Measurements from ENCODE around the gene RBM24. TPM values are rescaled to one million over a fixed set of nuclear protein-coding genes. Genes with fewer than 3 reads are reported as not detected.

Gene RBM24
- total and polyA plus RNA-seq, 9 of the 15 experiments (the other 6 are each of a cell fraction or from before 2014, with no cell fraction given), result not detected

- TF ChIP-seq E2F4 (CRISPR knock-in tag; IDR thresholded peaks at IDR 0.05; ENCODE audit: low read depth), result no peak
- TF ChIP-seq ETV5 (CRISPR knock-in tag; IDR thresholded peaks at IDR 0.05; ENCODE audit: low read depth), result no peak
- TF ChIP-seq ZBTB26 (CRISPR knock-in tag; IDR thresholded peaks at IDR 0.05), result no peak
Measured at GRCh38 chr6:17291778-17292177, 10.6 kb downstream of the RBM24 start (continued).

- Histone ChIP-seq H3K4me2 (ENCODE audit: insufficient read depth, low read length) (no peak overlapping the region), H3K9ac (ENCODE audit: insufficient read depth in 1 of 2, low read depth in 2 of 2, low read length in 2 of 2) (no peak overlapping the region), H3K9me3 (replicated peaks; ENCODE audit: control insufficient read depth, insufficient read depth, low read depth, low read length) (no peaks in the 10 kb centered on the region), H3K27ac (ENCODE audit: extremely low read depth, low read depth, low read length) (no peak overlapping the region), H3K9me1 (ENCODE audit: control insufficient read depth, insufficient read depth, low read length) (no peaks in the 10 kb centered on the region), H3K79me2 (ENCODE audit: control insufficient read depth, insufficient read depth, low read length) (no peaks in the 10 kb centered on the region), H3K36me3 (ENCODE audit: control insufficient read depth, insufficient read depth, low read length) (no peaks in the 10 kb centered on the region), H3K4me3 (no peak overlapping the region), H2AFZ (ENCODE audit: low read depth, low read length) (no peak overlapping the region), H4K20me1 (replicated peaks; ENCODE audit: control insufficient read depth, insufficient read depth, low read length) (no peaks in the 10 kb centered on the region), H3K27me3 (ENCODE audit: control insufficient read depth in 2 of 2, insufficient read depth in 2 of 2, low read length in 2 of 2) (peaks cover 14 to 23% of the 10 kb centered on the region in 2 experiments), H3K4me1 (replicated peaks in 1 of 2; ENCODE audit: control insufficient read depth in 2 of 2, insufficient read depth in 2 of 2, low read length in 2 of 2) (peaks cover 0 to 3% of the 10 kb centered on the region in 2 experiments; a peak in 1 of 5 replicates)
- TF ChIP-seq MAFK (IDR thresholded peaks at IDR 0.05; ENCODE audit: low read length) (peak; percentile 55; the same call in 1 of the 2 replicates), ZNF316 (IDR thresholded peaks at IDR 0.05) (peak; percentile 64), ZBTB9 (CRISPR knock-in tag; IDR thresholded peaks at IDR 0.05) (no peak), MAFF (IDR thresholded peaks at IDR 0.05; ENCODE audit: low read length) (peak; percentile 57), MAFG (tag; conservative IDR thresholded peaks at IDR 0.05) (peak; percentile 42), TOE1 (IDR thresholded peaks at IDR 0.05; ENCODE audit: borderline replicate concordance) (no peak), TOE1 (CRISPR knock-in tag; IDR thresholded peaks at IDR 0.05; ENCODE audit: borderline replicate concordance, low read depth) (no peak), FOXJ3 (CRISPR knock-in tag; IDR thresholded peaks at IDR 0.05) (no peak)
- no peak for ATAC-seq
- FAIRE-seq, result no peak
- no TSS peak for BruUV-seq (replicated peaks)
- POLR2A ChIA-PET, result interaction anchor here (1.1 kb wide), 1 partner anchor 307 kb away, joined by 3 read pairs; no protein-coding TSS in a partner anchor
- in situ Hi-C loops (cut with MboI) (no loop called here), intact Hi-C loops (cut with micrococcal nuclease) (no loop called here)
- CTCF ChIA-PET (ENCODE audit: low intra/inter-chr PET ratio), result no interaction called here
- 0% methylated on average over 5 of the region's 5 CpGs for WGBS (ENCODE audit: insufficient coverage, low coverage, missing lambda C conversion rate)
- no peak for DNase-seq (ENCODE audit: extremely low read depth in 1 of 4, low spot score in 3 of 4)
Measured at GRCh38 chr6:17292600-17293133, 11.5 kb downstream of the RBM24 start.
